ENCODE measurements around the gene CDC34. TPM values are rescaled to one million over a fixed set of nuclear protein-coding genes. Genes with fewer than 3 reads are reported as not detected.

CDC34 gene
- total and polyA plus RNA-seq, 2 of the 8 experiments (the other 6 are each of a cell fraction or from before 2014, with no cell fraction given), result 95.9 to 129 TPM

- TF ChIP-seq CBX8 (IDR thresholded peaks at IDR 0.05; ENCODE audit: borderline replicate concordance, low read depth, low read length) (no peak), MAFK (IDR thresholded peaks at IDR 0.05; ENCODE audit: low read depth, low read length) (no peak), SAP30 (IDR thresholded peaks at IDR 0.05; ENCODE audit: insufficient read depth, insufficient replicate concordance, low read length) (no peak), POU5F1 (IDR thresholded peaks at IDR 0.05; ENCODE audit: low read depth, low read length) (no peak), BRCA1 (IDR thresholded peaks at IDR 0.05; ENCODE audit: low read depth, low read length) (no peak), NRF1 (IDR thresholded peaks at IDR 0.05; ENCODE audit: low read depth, low read length) (no peak), USF2 (IDR thresholded peaks at IDR 0.05; ENCODE audit: low read length) (no peak), NANOG (IDR thresholded peaks at IDR 0.05; ENCODE audit: insufficient read depth, low read depth, low read length, poor library complexity, severe bottlenecking) (no peak), SIX5 (IDR thresholded peaks at IDR 0.05; ENCODE audit: low read depth, low read length) (no peak)
Observed at GRCh38 chr19:525029-525428, 6.5 kb upstream of the CDC34 start (continued).

All from H1 (cell line).